ENCODE data around the gene AJUBA.
A peak's percentile ranks its signal among the peaks of the same experiment; 100 is the strongest.

AJUBA gene

GRCh38 chr14:22980672-22981089 lies 1.7 kb downstream of the AJUBA start:
- peak overlapping the region; percentile 11; the same call in 1 of the 2 replicates for H3K4me3 ChIP-seq (ENCODE audit: low read depth, low read length)
- DNase-seq (ENCODE audit: low read depth), result no peak
- TF ChIP-seq CTCF (IDR thresholded peaks at IDR 0.05; ENCODE audit: insufficient read depth, low read depth, low read length, missing control alignments), result no peak

- no peak for DNase-seq (ENCODE audit: low read depth)
- TF ChIP-seq CTCF (IDR thresholded peaks at IDR 0.05; ENCODE audit: insufficient read depth, low read depth, low read length, missing control alignments), result no peak
- H3K4me3 ChIP-seq (ENCODE audit: low read depth, low read length), result no peak overlapping the region
These were observed 2.5 kb downstream of the AJUBA start for GRCh38 chr14:22979748-22980392.

- TF ChIP-seq CTCF (IDR thresholded peaks at IDR 0.05; ENCODE audit: insufficient read depth, low read depth, low read length, missing control alignments), result no peak
- no peak overlapping the region for H3K4me3 ChIP-seq (ENCODE audit: low read depth, low read length)
- DNase-seq (ENCODE audit: low read depth), result no peak
These were observed 3.2 kb downstream of the AJUBA start for GRCh38 chr14:22978981-22979671.

GRCh38 chr14:22978487-22978837 lies 3.9 kb downstream of the AJUBA start:
- no peak overlapping the region for H3K4me3 ChIP-seq (ENCODE audit: low read depth, low read length)
- TF ChIP-seq CTCF (IDR thresholded peaks at IDR 0.05; ENCODE audit: insufficient read depth, low read depth, low read length, missing control alignments), result no peak
- no peak for DNase-seq (ENCODE audit: low read depth)

- no peak for DNase-seq (ENCODE audit: low read depth)
- H3K4me3 ChIP-seq (ENCODE audit: low read depth, low read length), result no peak overlapping the region
- TF ChIP-seq CTCF (IDR thresholded peaks at IDR 0.05; ENCODE audit: insufficient read depth, low read depth, low read length, missing control alignments), result no peak
These were observed 4.5 kb downstream of the AJUBA start for GRCh38 chr14:22977684-22978486.

GRCh38 chr14:22977434-22977683 lies 5.0 kb downstream of the AJUBA start:
- no peak overlapping the region for H3K4me3 ChIP-seq (ENCODE audit: low read depth, low read length)
- no peak for TF ChIP-seq CTCF (IDR thresholded peaks at IDR 0.05; ENCODE audit: insufficient read depth, low read depth, low read length, missing control alignments)
- DNase-seq (ENCODE audit: low read depth), result no peak
